Stimulated activated CD4-positive, alpha-beta T cell treated with anti-CD3 and anti-CD28 coated beads, TNF-alpha, amount 100 ng/mL, for 24 hours (primary cell): ENCODE data around the gene GPR148.
"Not testable (repeated sequence)": the region's sequence is repeated elsewhere in the genome, so short reads cannot be mapped to it uniquely, and the experiment has no call there.

Experiments
- DNase-seq, 3 experiments: peaks; one replicate each; pipeline ENCODE4 v3.0.0-alpha.2; 2020; ENCODE audit warnings: low read depth in 3 of 3

GPR148 gene

GRCh38 chr2:130728549-130729316 lies at the start of gene GPR148:
TSS of gene GPR148 (plus strand) at chr2:130729070. CDS start at chr2:130729152, 82 bp downstream.
- no peak for DNase-seq

- DNase-seq: not testable (repeated sequence)
Measured at GRCh38 chr2:130692041-130692770, 36.7 kb upstream of the GPR148 start.

GRCh38 chr2:130693474-130693873 lies 35.4 kb upstream of the GPR148 start:
- peak in 1 of 3 experiments; percentile 26 for DNase-seq

GRCh38 chr2:130703250-130703649 lies 25.6 kb upstream of the GPR148 start:
- DNase-seq: not testable (repeated sequence)

- DNase-seq: not testable (repeated sequence)
Measured at GRCh38 chr2:130714795-130715194, 14.1 kb upstream of the GPR148 start.

- DNase-seq: no peak
Measured at GRCh38 chr2:130720036-130720435, 8.8 kb upstream of the GPR148 start.

- DNase-seq: no peak
Measured at GRCh38 chr2:130720528-130720927, 8.3 kb upstream of the GPR148 start.

GRCh38 chr2:130724455-130724854 lies 4.4 kb upstream of the GPR148 start:
- no peak for DNase-seq

GRCh38 chr2:130726614-130727180 lies 2.2 kb upstream of the GPR148 start:
- no peak for DNase-seq

GRCh38 chr2:130727286-130727924 lies 1.5 kb upstream of the GPR148 start:
- peak; percentile 78 to 86 (median 79) for DNase-seq

GRCh38 chr2:130728007-130728454 lies 839 bp upstream of the GPR148 start:
- DNase-seq: peak in 1 of 3 experiments; percentile 13

- no peak for DNase-seq
Measured at GRCh38 chr2:130729322-130730299, 741 bp downstream of the GPR148 start.

- not testable (repeated sequence) for DNase-seq
Measured at GRCh38 chr2:130732257-130732656, 3.4 kb downstream of the GPR148 start.

- DNase-seq: no peak
Measured at GRCh38 chr2:130735200-130735599, 6.3 kb downstream of the GPR148 start.

- DNase-seq: no peak
Measured at GRCh38 chr2:130736487-130736886, 7.6 kb downstream of the GPR148 start.

GRCh38 chr2:130737592-130737991 lies 8.7 kb downstream of the GPR148 start:
- no peak for DNase-seq

- DNase-seq: no peak
Measured at GRCh38 chr2:130740671-130741070, 11.8 kb downstream of the GPR148 start.

GRCh38 chr2:130743278-130743677 lies 14.4 kb downstream of the GPR148 start:
- no peak for DNase-seq

- DNase-seq: no peak
Measured at GRCh38 chr2:130744287-130745117, 15.6 kb downstream of the GPR148 start.

- no peak for DNase-seq
Measured at GRCh38 chr2:130749078-130749477, 20.2 kb downstream of the GPR148 start.
